Measurements from ENCODE around the gene CFAP100. TPM values are rescaled to one million over a fixed set of nuclear protein-coding genes. Genes with fewer than 3 reads are reported as not detected.

CFAP100 gene
- total and polyA plus RNA-seq, 2 of the 4 experiments (the other 2 are of a cell fraction): not detected

DNA sequence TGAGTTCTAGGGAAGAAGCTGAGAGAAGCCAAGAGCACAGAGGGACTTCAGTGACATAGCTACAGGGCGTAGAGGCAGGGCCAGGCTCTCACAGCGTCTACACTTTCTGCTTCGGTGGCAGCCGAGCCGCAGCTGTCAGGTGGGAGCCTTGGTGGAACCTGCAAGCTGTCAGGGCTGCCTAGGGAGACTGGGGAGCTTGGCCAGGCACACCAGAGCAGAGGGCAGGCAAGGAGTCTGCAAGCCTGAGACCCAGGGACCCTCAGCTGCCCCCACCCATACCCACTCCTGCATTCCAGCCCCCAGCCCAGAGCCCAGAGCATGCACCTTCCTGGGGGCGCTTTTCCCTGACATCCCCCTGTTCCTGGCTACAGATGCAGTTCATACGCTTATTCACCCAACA lies 24.1 kb upstream of the CFAP100 start:
- ATAC-seq (ENCODE audit: low read depth): no peak
- in situ Hi-C loops (cut with MboI; ENCODE audit: low sequenced_read_pairs) (loop anchor here (10.0 kb wide), 2 partner anchors 116 to 256 kb away; no protein-coding TSS in a partner anchor), dilution Hi-C loops (cut with HindIII; ENCODE audit: low sequenced_read_pairs, unreplicated experiment) (no loop called here), intact Hi-C loops (cut with micrococcal nuclease) (no loop called here)
- H3K9me1 ChIP-seq (ENCODE audit: insufficient read depth, low read length): no peaks in the 10 kb centered on the region
- no peak overlapping the region for H2AFZ ChIP-seq (replicated peaks; ENCODE audit: low read length, poor library complexity)
- WGBS, 2 experiments (ENCODE audit: extremely low coverage in 2 of 2, insufficient read length in 1 of 2): 84% methylated on average over 5 of the region's 7 CpGs; no CpG with 5 or more reads in 1 of the 2 experiments
- DNase-seq: no peak
- no peak overlapping the region for H4K8ac ChIP-seq (ENCODE audit: low read depth in 2 of 2, low read length in 2 of 2)
- no peak overlapping the region for H2AK5ac ChIP-seq (ENCODE audit: low read depth, low read length)
- H3K27ac ChIP-seq (ENCODE audit: insufficient read depth, low read length): no peak overlapping the region
- no peaks in the 10 kb centered on the region for H3K36me3 ChIP-seq (ENCODE audit: control insufficient read depth, insufficient read depth, low read length)
- H3K9me3 ChIP-seq (ENCODE audit: control insufficient read depth, insufficient read depth, low read length): no peaks in the 10 kb centered on the region
- BruUV-seq (replicated peaks): no TSS peak
- no peak overlapping the region for H3K4me2 ChIP-seq (ENCODE audit: low read depth, low read length)
- no peak overlapping the region for H3K18ac ChIP-seq (ENCODE audit: low read depth, low read length)
- H2BK5ac ChIP-seq (ENCODE audit: low read depth, low read length, poor library complexity, severe bottlenecking): no peak overlapping the region
- H3K4me3 ChIP-seq (ENCODE audit: insufficient read depth, low read depth, low read length): no peak overlapping the region
- H3K14ac ChIP-seq (replicated peaks; ENCODE audit: low read depth, low read length): no peak overlapping the region
- H3K23ac ChIP-seq (ENCODE audit: low read depth, low read length): no peak overlapping the region
- H4K5ac ChIP-seq (ENCODE audit: low read depth, low read length): no peak overlapping the region
- no peak overlapping the region for H2BK15ac ChIP-seq (ENCODE audit: low read depth, low read length)
- H2AK9ac ChIP-seq (replicated peaks; ENCODE audit: low read depth, low read length, poor library complexity): no peak overlapping the region
- no peak overlapping the region for H4K91ac ChIP-seq (ENCODE audit: insufficient read depth, low read depth, low read length)
- no peak overlapping the region for H2BK20ac ChIP-seq (ENCODE audit: low read depth, low read length)
- no peaks in the 10 kb centered on the region for H3K79me1 ChIP-seq (ENCODE audit: low read depth in 1 of 2, low read length in 2 of 2)
- ChIA-PET POLR2A (ENCODE audit: unreplicated experiment) (no interaction called here), CTCF (no interaction called here)
- no peak overlapping the region for H3K9ac ChIP-seq (ENCODE audit: low read depth, low read length)
- TF ChIP-seq MXI1 (IDR thresholded peaks at IDR 0.05; ENCODE audit: borderline replicate concordance, low read depth, low read length) (no peak), BHLHE40 (IDR thresholded peaks at IDR 0.05; ENCODE audit: low read depth, low read length) (no peak), MAFK (IDR thresholded peaks at IDR 0.05; ENCODE audit: low read depth, low read length) (no peak), CHD1 (IDR thresholded peaks at IDR 0.05; ENCODE audit: low read depth, low read length) (no peak), RFX5 (IDR thresholded peaks at IDR 0.05; ENCODE audit: low read depth, low read length) (no peak), SMC3 (IDR thresholded peaks at IDR 0.05; ENCODE audit: low read depth, low read length) (no peak), POLR2A (IDR thresholded peaks at IDR 0.05; ENCODE audit: low read depth, low read length) (no peak), RCOR1 (IDR thresholded peaks at IDR 0.05; ENCODE audit: insufficient replicate concordance, low read length) (no peak), RAD21 (IDR thresholded peaks at IDR 0.05; ENCODE audit: low read length) (no peak)
- TF ChIP-seq, protein P1, sequence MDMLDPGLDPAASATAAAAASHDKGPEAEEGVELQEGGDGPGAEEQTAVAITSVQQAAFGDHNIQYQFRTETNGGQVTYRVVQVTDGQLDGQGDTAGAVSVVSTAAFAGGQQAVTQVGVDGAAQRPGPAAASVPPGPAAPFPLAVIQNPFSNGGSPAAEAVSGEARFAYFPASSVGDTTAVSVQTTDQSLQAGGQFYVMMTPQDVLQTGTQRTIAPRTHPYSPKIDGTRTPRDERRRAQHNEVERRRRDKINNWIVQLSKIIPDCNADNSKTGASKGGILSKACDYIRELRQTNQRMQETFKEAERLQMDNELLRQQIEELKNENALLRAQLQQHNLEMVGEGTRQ (IDR thresholded peaks at IDR 0.05; ENCODE audit: low read depth, low read length): no peak
- TF ChIP-seq, protein P2, sequence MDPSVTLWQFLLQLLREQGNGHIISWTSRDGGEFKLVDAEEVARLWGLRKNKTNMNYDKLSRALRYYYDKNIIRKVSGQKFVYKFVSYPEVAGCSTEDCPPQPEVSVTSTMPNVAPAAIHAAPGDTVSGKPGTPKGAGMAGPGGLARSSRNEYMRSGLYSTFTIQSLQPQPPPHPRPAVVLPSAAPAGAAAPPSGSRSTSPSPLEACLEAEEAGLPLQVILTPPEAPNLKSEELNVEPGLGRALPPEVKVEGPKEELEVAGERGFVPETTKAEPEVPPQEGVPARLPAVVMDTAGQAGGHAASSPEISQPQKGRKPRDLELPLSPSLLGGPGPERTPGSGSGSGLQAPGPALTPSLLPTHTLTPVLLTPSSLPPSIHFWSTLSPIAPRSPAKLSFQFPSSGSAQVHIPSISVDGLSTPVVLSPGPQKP (IDR thresholded peaks at IDR 0.05; ENCODE audit: borderline replicate concordance, low read depth, low read length): no peak
- no peak overlapping the region for H3K56ac ChIP-seq (ENCODE audit: extremely low read depth, insufficient read depth, low read length)
- no peaks in the 10 kb centered on the region; the same call in 1 of the 2 replicates for H4K20me1 ChIP-seq (ENCODE audit: insufficient read depth, low read length)
- no peaks in the 10 kb centered on the region for H3K4me1 ChIP-seq (ENCODE audit: control insufficient read depth, insufficient read depth, low read length)
- H3K4ac ChIP-seq (ENCODE audit: low read depth, low read length): no peak overlapping the region
- H2BK120ac ChIP-seq (ENCODE audit: low read depth, low read length): no peak overlapping the region
- peaks cover 12% of the 10 kb centered on the region for H3K27me3 ChIP-seq (ENCODE audit: control insufficient read depth, insufficient read depth, low read length)
